SK-N-SH (cell line): ENCODE data around the gene ARPC4. TPM values are rescaled to one million over a fixed set of nuclear protein-coding genes. Genes with fewer than 3 reads are reported as not detected.
A peak's percentile ranks its signal among the peaks of the same experiment; 100 is the strongest.

Source experiments
- CTCF ChIA-PET: fragments of 300-600, 350-600 bp; formaldehyde crosslinking; extraction: SDS; loops from one replicate; lab custom pipeline; 2021; lab: Yijun Ruan, JAX
- POLR2A ChIA-PET: fragments of 350-600 bp; sonication (Branson Sonifier 250); formaldehyde crosslinking; extraction: SDS; loops from one replicate; lab custom pipeline; 2020; ENCODE audit warnings: antibody characterized with exemption, inconsistent platforms; lab: Yijun Ruan, JAX
- DNase-seq: peaks from one replicate; pipeline ENCODE4 v3.0.0; 2012
- H2AFZ ChIP-seq: fragments of 200-600 bp; sonication (generic); 2 replicates; pipeline ENCODE4 v1.8.1; 2016; ENCODE audit warnings: antibody characterized with exemption, mild to moderate bottlenecking, low read depth
- H3F3A ChIP-seq: fragments of 200-600 bp; sonication (generic); replicated peaks from 2 replicates; pipeline ENCODE3; 2016; ENCODE audit warnings: antibody characterized with exemption, mild to moderate bottlenecking; ENCODE audit not compliant: insufficient read depth
- H3K27ac ChIP-seq, 2 experiments: fragments of 200-500 bp in 1 of 2; fragments of 200-600 bp in 1 of 2; sonication (Bioruptor generic) in 1 of 2; sonication (generic), shearing (Covaris generic) in 1 of 2; 2 replicates each; pipeline versions ENCODE4 v1.5.1 to v1.6.1; 2014 to 2016; ENCODE audit warnings: low read depth in 2 of 2, inconsistent platforms in 1 of 2, low read length in 1 of 2, mild to moderate bottlenecking in 1 of 2, mixed read lengths in 1 of 2
- H3K27me3 ChIP-seq: fragments of 200-600 bp; sonication (generic), shearing (Covaris generic); 2 replicates; pipeline ENCODE4 v1.6.1; 2016; ENCODE audit warnings: mixed run types; ENCODE audit not compliant: insufficient read depth
- H3K36me3 ChIP-seq, 2 experiments: fragments of 200-500 bp in 1 of 2; fragments of 200-600 bp in 1 of 2; sonication (Bioruptor generic) in 1 of 2; sonication (generic) in 1 of 2; replicated peaks in 1 of 2; 2 replicates each; pipeline versions ENCODE3 to v1.5.1; 2014 to 2016; ENCODE audit warnings: low read length in 1 of 2, mild to moderate bottlenecking in 1 of 2; ENCODE audit not compliant: insufficient read depth in 2 of 2, control insufficient read depth in 1 of 2
- H3K4me1 ChIP-seq, 2 experiments: fragments of 200-500 bp in 1 of 2; fragments of 200-600 bp in 1 of 2; sonication (Bioruptor generic) in 1 of 2; sonication (generic), shearing (Covaris generic) in 1 of 2; 2 replicates each; pipeline versions ENCODE4 v1.5.1 to v1.6.1; 2014 to 2016; ENCODE audit warnings: low read depth in 1 of 2, low read length in 1 of 2, mixed run types in 1 of 2; ENCODE audit not compliant: insufficient read depth in 2 of 2, control insufficient read depth in 1 of 2
- H3K4me2 ChIP-seq: fragments of 200-600 bp; sonication (generic), shearing (Covaris generic); 2 replicates; pipeline ENCODE4 v1.6.1; 2017; ENCODE audit warnings: mixed run types
- H3K4me3 ChIP-seq, 2 experiments: fragments of 200-500 bp in 1 of 2; fragments of 200-600 bp in 1 of 2; sonication (Bioruptor generic) in 1 of 2; sonication (generic), shearing (Covaris generic) in 1 of 2; 2 replicates each; pipeline versions ENCODE4 v1.5.1 to v1.8.1; 2014 to 2016; ENCODE audit warnings: low read depth in 2 of 2, inconsistent platforms in 1 of 2, low read length in 1 of 2, mild to moderate bottlenecking in 1 of 2, mixed read lengths in 1 of 2, moderate library complexity in 1 of 2
- H3K79me2 ChIP-seq: fragments of 200-600 bp; sonication (generic); 2 replicates; pipeline ENCODE4 v1.8.1; 2017; ENCODE audit warnings: mild to moderate bottlenecking; ENCODE audit not compliant: insufficient read depth
- H3K9ac ChIP-seq: fragments of 200-600 bp; sonication (generic); 2 replicates; pipeline ENCODE4 v1.6.1; 2017; ENCODE audit warnings: mixed run types
- H3K9me2 ChIP-seq: fragments of 200-600 bp; sonication (generic); 2 replicates; pipeline ENCODE4 v1.6.1; 2017; ENCODE audit warnings: mixed run types
- H3K9me3 ChIP-seq: fragments of 200-600 bp; sonication (generic); 2 replicates; pipeline ENCODE4 v1.6.1; 2017; ENCODE audit warnings: mixed run types, mild to moderate bottlenecking, moderate library complexity
- H4K20me1 ChIP-seq: fragments of 200-600 bp; sonication (generic); 2 replicates; pipeline ENCODE4 v1.6.1; 2017; ENCODE audit warnings: mild to moderate bottlenecking, mixed run types; ENCODE audit not compliant: insufficient read depth
- CHD2 ChIP-seq: fragments of 150-350 bp; IDR thresholded peaks from 2 replicates; pipeline ENCODE4 v1.6.1; 2018; ENCODE audit warnings: low read length; ENCODE audit not compliant: partially characterized antibody
- CTCF ChIP-seq: fragments of 200-600 bp; sonication (generic); IDR thresholded peaks from 2 replicates; pipeline ENCODE4 v1.6.1; 2017; ENCODE audit warnings: antibody characterized with exemption, mild to moderate bottlenecking, moderate library complexity
- FOSL2 ChIP-seq: IDR thresholded peaks from 2 replicates; pipeline ENCODE4 v1.4.0; 2012; ENCODE audit warnings: low read depth, mild to moderate bottlenecking, moderate library complexity, borderline replicate concordance
- FOXJ3 ChIP-seq: sonication (generic); formaldehyde crosslinking; IDR thresholded peaks from 2 replicates; pipeline ENCODE4 v1.5.1; 2020; ENCODE audit warnings: mild to moderate bottlenecking, missing genetic modification reagents
- GABPA ChIP-seq: IDR thresholded peaks from 2 replicates; pipeline ENCODE4 v1.4.0; 2012; ENCODE audit warnings: low read depth, mild to moderate bottlenecking
- JUND ChIP-seq: IDR thresholded peaks from 2 replicates; pipeline ENCODE4 v1.4.0; 2012
- NFIC ChIP-seq: IDR thresholded peaks from 2 replicates; pipeline ENCODE4 v1.4.0; 2012; ENCODE audit warnings: borderline replicate concordance
- NRF1 ChIP-seq: IDR thresholded peaks from 2 replicates; pipeline ENCODE4 v1.6.1; 2012; ENCODE audit warnings: low read depth, mild to moderate bottlenecking, low read length
- POLR2AphosphoS5 ChIP-seq: IDR thresholded peaks from 2 replicates; pipeline ENCODE4 v1.6.1; 2012; ENCODE audit warnings: low read depth, low read length
- RAD21 ChIP-seq: IDR thresholded peaks from 2 replicates; pipeline ENCODE4 v1.6.1; 2012; ENCODE audit warnings: mild to moderate bottlenecking, low read length
- RFX5 ChIP-seq: IDR thresholded peaks from 2 replicates; pipeline ENCODE4 v1.6.1; 2012; ENCODE audit warnings: mild to moderate bottlenecking, improper control_type of control experiment, low read length
- SIN3A ChIP-seq: IDR thresholded peaks from 2 replicates; pipeline ENCODE4 v1.6.1; 2012; ENCODE audit warnings: low read depth, mild to moderate bottlenecking, low read length, moderate library complexity, borderline replicate concordance
- SMC3 ChIP-seq: IDR thresholded peaks from 2 replicates; pipeline ENCODE4 v1.6.1; 2012; ENCODE audit warnings: low read depth, low read length, improper control_type of control experiment
- TAF1 ChIP-seq: IDR thresholded peaks from 2 replicates; pipeline ENCODE4 v1.6.1; 2012; ENCODE audit warnings: low read depth, mild to moderate bottlenecking, low read length, moderate library complexity, borderline replicate concordance
- TCF12 ChIP-seq: IDR thresholded peaks from 2 replicates; pipeline ENCODE4 v1.4.0; 2012
- TEAD4 ChIP-seq: IDR thresholded peaks from 2 replicates; pipeline ENCODE4 v1.4.0; 2012; ENCODE audit warnings: mild to moderate bottlenecking, borderline replicate concordance; ENCODE audit not compliant: insufficient read depth
- USF1 ChIP-seq: IDR thresholded peaks from 2 replicates; pipeline ENCODE4 v1.4.0; 2012; ENCODE audit warnings: low read depth, borderline replicate concordance
- USF2 ChIP-seq: fragments of 150-350 bp; IDR thresholded peaks from 2 replicates; pipeline ENCODE4 v1.6.1; 2017; ENCODE audit warnings: antibody characterized with exemption, low read length, low read depth, borderline replicate concordance
- YY1 ChIP-seq: IDR thresholded peaks from 2 replicates; pipeline ENCODE4 v1.4.0; 2012; ENCODE audit warnings: low read depth, mild to moderate bottlenecking
- ZBTB33 ChIP-seq: IDR thresholded peaks from 2 replicates; pipeline ENCODE4 v1.4.0; 2012; ENCODE audit warnings: low read depth, borderline replicate concordance
- WGBS: methylation state at CpG from one replicate; pipeline ENCODE4 v1.1.6; 2017; ENCODE audit warnings: low lambda C conversion rate; 5-methylcytosine and 5-hydroxymethylcytosine counted together
- polyA plus RNA-seq, 3 experiments: library from polyadenylated mRNA; depleted of rRNA; stranded (reverse); fragments of >200 nt; gene quantifications; 2 replicates each; pipeline ENCODE4 v1.2.3, GENCODE V29; 2012

ARPC4 gene
- polyA plus RNA-seq, 1 of the 3 experiments (the other 2 are of a cell fraction) = 233 TPM

- no peak for DNase-seq
- Histone ChIP-seq H3K9ac (peak overlapping the region; percentile 74), H3F3A (peaks cover 32% of the 10 kb centered on the region), H3K27ac (peak overlapping the region; percentile 93 to 98), H3K4me3 (peak overlapping the region; percentile 79 to 99), H3K4me1 (peaks cover 17 to 24% of the 10 kb centered on the region in 2 experiments), H3K9me2 (no peaks in the 10 kb centered on the region), H3K79me2 (peaks cover 31% of the 10 kb centered on the region), H3K9me3 (no peaks in the 10 kb centered on the region), H3K27me3 (no peaks in the 10 kb centered on the region), H3K4me2 (peak overlapping the region; percentile 97), H3K36me3 (peaks cover 41 to 50% of the 10 kb centered on the region in 2 experiments), H2AFZ (peak overlapping the region; percentile 90), H4K20me1 (no peaks in the 10 kb centered on the region)
- POLR2A ChIA-PET = interaction anchor here (0.6 to 3.3 kb wide), 14 partner anchors 11 to 386 kb away, joined by 3 to 22 read pairs (median 4); partner anchors contain the start of genes ARPC4, BRPF1, CAMK1 and MTMR14
- 14% methylated on average over 19 of the region's 19 CpGs for WGBS
- no peak for TF ChIP-seq ZBTB33
- CTCF ChIA-PET = interaction anchor here (0.8 to 1.3 kb wide), 5 partner anchors 16 to 396 kb away, joined by 3 to 5 read pairs (median 3); partner anchors contain the start of gene BRPF1
Observed at GRCh38 chr3:9749296-9749644, 43.6 kb upstream of the ARPC4 start.

- H3F3A ChIP-seq = peaks cover 30% of the 10 kb centered on the region
- peak within 1 kb of the TSS; percentile 93 to 99 for H3K27ac ChIP-seq
- peak; percentile 97 for DNase-seq
- peaks cover 31% of the 10 kb centered on the region for H3K79me2 ChIP-seq
- CTCF ChIA-PET = interaction anchor here (0.9 to 1.3 kb wide), 4 partner anchors 17 to 29 kb away, joined by 3 to 5 read pairs (median 4); partner anchors contain the start of gene BRPF1
- H2AFZ ChIP-seq = peak within 1 kb of the TSS; percentile 90
- H3K4me1 ChIP-seq = peaks cover 17 to 24% of the 10 kb centered on the region in 2 experiments
- H3K9ac ChIP-seq = peak within 1 kb of the TSS; percentile 74
- no peaks in the 10 kb centered on the region for H3K9me3 ChIP-seq
- no peaks in the 10 kb centered on the region for H3K9me2 ChIP-seq
- peak within 1 kb of the TSS; percentile 79 to 99 for H3K4me3 ChIP-seq
- H3K36me3 ChIP-seq = peaks cover 37 to 48% of the 10 kb centered on the region in 2 experiments
- no peaks in the 10 kb centered on the region for H3K27me3 ChIP-seq
- POLR2A ChIA-PET = interaction anchor here (0.6 to 3.3 kb wide), 16 partner anchors 12 to 387 kb away, joined by 3 to 22 read pairs (median 4); partner anchors contain the start of genes ARPC4, BRPF1, CAMK1 and MTMR14
- peak within 1 kb of the TSS; percentile 97 for H3K4me2 ChIP-seq
- WGBS = 1% methylated on average over 37 of the region's 60 CpGs
- H4K20me1 ChIP-seq = no peaks in the 10 kb centered on the region
- TF ChIP-seq SMC3 = peak; percentile 2; the same call in 1 of the 2 replicates
- peak; percentile 10; the same call in 1 of the 2 replicates for TF ChIP-seq USF1
- TF ChIP-seq RAD21 = no peak
- TF ChIP-seq TCF12 = peak; percentile 90
- TF ChIP-seq NFIC = peak; percentile 91
- TF ChIP-seq NRF1 = peak; percentile 52
- peak; percentile 58; the same call in 1 of the 2 replicates for TF ChIP-seq FOXJ3
- 0 out of 2 replicates have a peak, but pooled peaks have one; percentile 13 for TF ChIP-seq YY1
- peak; percentile 72 for TF ChIP-seq POLR2AphosphoS5
- no peak for TF ChIP-seq USF2
- peak; percentile 76 for TF ChIP-seq GABPA
- no peak for TF ChIP-seq CTCF
- TF ChIP-seq CHD2 = peak; percentile 51
- TF ChIP-seq FOSL2 = no peak
- peak; percentile 58; the same call in 1 of the 2 replicates for TF ChIP-seq TAF1
- no peak for TF ChIP-seq TEAD4
- no peak; the same call in 1 of the 2 replicates for TF ChIP-seq RFX5
- no peak; the same call in 1 of the 2 replicates for TF ChIP-seq JUND
- peak; percentile 59; the same call in 1 of the 2 replicates for TF ChIP-seq SIN3A
Observed at GRCh38 chr3:9749645-9750555, 43.0 kb upstream of the ARPC4 start, which contains the start of gene OGG1. Gene OGG1, plus strand, starts transcription at chr3:9749952. Its CDS starts 335 bp downstream, at chr3:9750287.
